Transverse colon (tissue), 4 donors: ENCODE measurements around the gene P3H3. TPM values are rescaled to one million over a fixed set of nuclear protein-coding genes. Genes with fewer than 3 reads are reported as not detected.

Experiments
- DNase-seq: peaks from one replicate; pipeline ENCODE4 v3.0.0-alpha.2; 2019
- H3K27ac ChIP-seq, 4 donors: fragments of 200-600 bp; sonication (generic); 2 replicates each; pipeline ENCODE4 v1.5.1; 2016 to 2018; ENCODE audit warnings: inconsistent platforms in 4 of 4
- H3K27me3 ChIP-seq: fragments of 200-600 bp; sonication (generic); 2 replicates; pipeline ENCODE4 v1.5.1; 2017; ENCODE audit warnings: inconsistent platforms
- H3K36me3 ChIP-seq, 4 donors: fragments of 200-600 bp; sonication (generic); 2 replicates each; pipeline ENCODE4 v1.5.1; 2017 to 2019; ENCODE audit warnings: inconsistent platforms in 4 of 4
- H3K4me1 ChIP-seq, 4 donors: fragments of 200-600 bp; sonication (generic); 2 replicates each; pipeline ENCODE4 v1.5.1; 2017 to 2020; ENCODE audit warnings: inconsistent platforms in 4 of 4
- H3K4me3 ChIP-seq, 4 donors: fragments of 200-600 bp; sonication (generic); 1 replicate in 1 of 4; 2 replicates in 3 of 4; pipeline versions ENCODE4 v1.5.1 to v1.6.1; 2017 to 2019; ENCODE audit warnings: inconsistent platforms in 4 of 4
- H3K9me3 ChIP-seq, 2 donors: fragments of 200-600 bp; sonication (generic); 2 replicates each; pipeline ENCODE4 v1.5.1; 2017 to 2019; ENCODE audit warnings: inconsistent platforms in 2 of 2
- CTCF ChIP-seq, 5 experiments: fragments of 200-600 bp in 3 of 5; fragments of 450-650 bp in 2 of 5; sonication (generic) in 3 of 5; IDR thresholded peaks; 1 replicate in 2 of 5; 2 replicates in 3 of 5; pipeline ENCODE4 v1.5.1; 2016 to 2017; ENCODE audit warnings: antibody characterized with exemption in 5 of 5, inconsistent platforms in 3 of 5, mild to moderate bottlenecking in 2 of 5, moderate library complexity in 1 of 5
- EP300 ChIP-seq: sonication (generic); formaldehyde crosslinking; IDR thresholded peaks from one replicate; pipeline ENCODE4 v1.6.1; 2017; ENCODE audit warnings: antibody characterized with exemption, low read depth
- POLR2A ChIP-seq: fragments of 450-650 bp; IDR thresholded peaks from one replicate; pipeline ENCODE4 v1.6.1; 2016; ENCODE audit warnings: antibody characterized with exemption, mild to moderate bottlenecking, moderate library complexity
- POLR2AphosphoS5 ChIP-seq, 3 donors: sonication (generic); formaldehyde crosslinking; IDR thresholded peaks; one replicate each; pipeline ENCODE4 v1.6.1; 2016; ENCODE audit warnings: antibody characterized with exemption in 3 of 3
- WGBS, 2 donors: methylation state at CpG; one replicate each; pipeline ENCODE4 v1.1.5; 2018; ENCODE audit warnings: low coverage in 1 of 2; 5-methylcytosine and 5-hydroxymethylcytosine counted together
- in situ Hi-C, 4 donors: fragments of 200-750 bp; cut with MboI; loops; one replicate each; pipeline versions ENCODE4 v1.15.0 to v1.15.1; 2017; ENCODE audit warnings: low sequenced_read_pairs in 3 of 4, low pct_ligation_motif_present in 1 of 4, low pct_unique_long_range_greater_than_20kb in 1 of 4
- intact Hi-C: fragments of 100-400 bp; cut with DNase I; formaldehyde crosslinking; loops from one replicate; pipeline ENCODE4 v1.15.1; 2023; ENCODE audit warnings: low total_unique reads
- total RNA-seq, 4 donors: library from RNA; depleted of rRNA; stranded (reverse); fragments of >200 nt; gene quantifications; one replicate each; pipeline ENCODE4 v1.1.0, GENCODE V29; 2016

Gene P3H3
- total RNA-seq, 4 donors from 2014 or later: 5.9 to 32.9 (median 14.4) TPM

- Histone ChIP-seq H3K4me1 (no peaks in the 10 kb centered on the region), H3K36me3 (peaks cover 0 to 64% (median 27%) of the 10 kb centered on the region in 4 donors), H3K9me3 (no peaks in the 10 kb centered on the region), H3K27ac (no peak overlapping the region), H3K4me3 (no peak overlapping the region), H3K27me3 (no peaks in the 10 kb centered on the region)
- WGBS, 2 donors: 96% methylated on average over 9 of the region's 9 CpGs; no CpG with 5 or more reads in 1 of the 2 donors
- in situ Hi-C loops: no loop called here
- DNase-seq: no peak
- TF ChIP-seq CTCF (IDR thresholded peaks at IDR 0.05) (no peak), POLR2AphosphoS5 (IDR thresholded peaks at IDR 0.05) (no peak), POLR2A (no peak), EP300 (no peak)
- intact Hi-C loops: no loop called here
Measured at GRCh38 chr12:6860116-6860515, 31.9 kb downstream of the P3H3 start.

GRCh38 chr12:6860942-6861341 is 32.7 kb downstream of the P3H3 start:
- Histone ChIP-seq H3K4me3 (no peak overlapping the region), H3K27ac (no peak overlapping the region), H3K4me1 (no peaks in the 10 kb centered on the region), H3K27me3 (no peaks in the 10 kb centered on the region), H3K36me3 (peaks cover 0 to 64% (median 27%) of the 10 kb centered on the region in 4 donors), H3K9me3 (no peaks in the 10 kb centered on the region)
- in situ Hi-C loops: no loop called here
- no peak for DNase-seq
- intact Hi-C loops: no loop called here
- TF ChIP-seq POLR2AphosphoS5 (IDR thresholded peaks at IDR 0.05) (no peak), POLR2A (no peak), CTCF (IDR thresholded peaks at IDR 0.05) (no peak), EP300 (no peak)
- 93 to 96% methylated on average over 2 to 7 of the region's 7 CpGs for WGBS, 2 donors

GRCh38 chr12:6861391-6861790 is 33.2 kb downstream of the P3H3 start:
- WGBS, 2 donors: 89% methylated on average over 8 of the region's 9 CpGs; no CpG with 5 or more reads in 1 of the 2 donors
- TF ChIP-seq EP300 (no peak), CTCF (IDR thresholded peaks at IDR 0.05) (no peak), POLR2AphosphoS5 (IDR thresholded peaks at IDR 0.05) (no peak), POLR2A (no peak)
- Histone ChIP-seq H3K4me1 (peaks cover 0 to under 1% (median 0%) of the 10 kb centered on the region in 4 donors), H3K4me3 (no peak overlapping the region), H3K36me3 (peaks cover 0 to 64% (median 26%) of the 10 kb centered on the region in 4 donors), H3K9me3 (no peaks in the 10 kb centered on the region), H3K27ac (no peak overlapping the region), H3K27me3 (no peaks in the 10 kb centered on the region)
- in situ Hi-C loops (no loop called here), intact Hi-C loops (no loop called here)
- no peak for DNase-seq

- Histone ChIP-seq H3K27me3 (no peaks in the 10 kb centered on the region), H3K4me1 (peaks cover 0 to 8% (median 6%) of the 10 kb centered on the region in 4 donors), H3K4me3 (no peak overlapping the region), H3K36me3 (peaks cover 0 to 51% (median 20%) of the 10 kb centered on the region in 4 donors), H3K9me3 (no peaks in the 10 kb centered on the region), H3K27ac (no peak overlapping the region)
- DNase-seq: no peak
- in situ Hi-C loops (no loop called here), intact Hi-C loops (no loop called here)
- WGBS, 2 donors: 94 to 98% methylated on average over 3 to 11 of the region's 11 CpGs
- TF ChIP-seq CTCF (IDR thresholded peaks at IDR 0.05): no peak
- TF ChIP-seq EP300: no peak
- no peak for TF ChIP-seq POLR2A
- no peak for TF ChIP-seq POLR2AphosphoS5 (IDR thresholded peaks at IDR 0.05)
Measured at GRCh38 chr12:6863033-6863432, 34.8 kb downstream of the P3H3 start.
